ENCODE measurements around the gene NFYC. TPM values are rescaled to one million over a fixed set of nuclear protein-coding genes. Genes with fewer than 3 reads are reported as not detected.

Gene NFYC
- polyA plus RNA-seq, 1 of the 3 experiments (the other 2 are of a cell fraction): 72.4 TPM

DNA sequence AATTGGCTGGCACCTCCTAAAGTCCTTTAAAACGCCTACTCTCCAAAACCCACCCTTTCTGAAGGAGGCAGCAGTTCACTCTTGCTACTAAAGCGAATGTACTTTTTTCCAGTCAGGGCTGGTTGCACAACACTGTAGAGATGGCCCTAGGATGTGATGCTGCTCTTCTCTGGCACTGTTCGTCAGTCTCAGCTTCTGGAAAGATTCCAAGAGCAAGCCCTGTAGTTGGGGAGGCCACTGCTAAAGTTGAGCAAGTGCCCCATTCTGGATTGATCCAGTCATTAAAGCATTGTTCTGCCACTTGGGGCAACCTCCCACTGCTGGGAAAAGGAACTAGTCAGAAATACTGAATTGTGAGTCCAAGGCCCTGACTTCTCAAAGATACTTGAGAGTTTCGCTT lies 63.6 kb downstream of the NFYC start:
- Histone ChIP-seq H3K4me2 (no peak overlapping the region), H3K9ac (no peak overlapping the region), H4K20me1 (ENCODE audit: insufficient read depth) (no peaks in the 10 kb centered on the region), H3K36me3 (replicated peaks in 1 of 2; ENCODE audit: control insufficient read depth in 1 of 2, insufficient read depth in 2 of 2, low read length in 1 of 2) (peaks cover 59 to 88% of the 10 kb centered on the region in 2 experiments), H3F3A (replicated peaks; ENCODE audit: insufficient read depth) (no peaks in the 10 kb centered on the region), H3K79me2 (ENCODE audit: insufficient read depth) (no peaks in the 10 kb centered on the region), H3K4me3 (ENCODE audit: low read depth in 2 of 2, low read length in 1 of 2) (no peak overlapping the region), H3K27me3 (ENCODE audit: insufficient read depth) (no peaks in the 10 kb centered on the region), H3K4me1 (ENCODE audit: control insufficient read depth in 1 of 2, insufficient read depth in 2 of 2, low read depth in 1 of 2, low read length in 1 of 2) (no peaks in the 10 kb centered on the region), H3K9me2 (no peaks in the 10 kb centered on the region), H2AFZ (ENCODE audit: low read depth) (no peak overlapping the region), H3K27ac (ENCODE audit: low read depth in 2 of 2, low read length in 1 of 2) (no peak overlapping the region), H3K9me3 (no peaks in the 10 kb centered on the region)
- no peak for DNase-seq
- no peak for TF ChIP-seq NRF1 (IDR thresholded peaks at IDR 0.05; ENCODE audit: low read depth, low read length)
- no peak for TF ChIP-seq RFX5 (IDR thresholded peaks at IDR 0.05; ENCODE audit: low read length)
- TF ChIP-seq FOSL2 (IDR thresholded peaks at IDR 0.05; ENCODE audit: borderline replicate concordance, low read depth): no peak
- TF ChIP-seq PBX3 (IDR thresholded peaks at IDR 0.05): no peak
- no peak for TF ChIP-seq MEF2A (IDR thresholded peaks at IDR 0.05; ENCODE audit: borderline replicate concordance, low read depth)
- TF ChIP-seq RAD21 (IDR thresholded peaks at IDR 0.05; ENCODE audit: low read length): no peak
- no peak for TF ChIP-seq USF2 (IDR thresholded peaks at IDR 0.05; ENCODE audit: borderline replicate concordance, low read depth, low read length)
- TF ChIP-seq RXRA (IDR thresholded peaks at IDR 0.05; ENCODE audit: borderline replicate concordance, low read depth): no peak
- TF ChIP-seq IRF3 (IDR thresholded peaks at IDR 0.05; ENCODE audit: low read depth, low read length): no peak
- no peak for TF ChIP-seq GATA2 (CRISPR knock-in tag; IDR thresholded peaks at IDR 0.05)
- TF ChIP-seq, protein P1, sequence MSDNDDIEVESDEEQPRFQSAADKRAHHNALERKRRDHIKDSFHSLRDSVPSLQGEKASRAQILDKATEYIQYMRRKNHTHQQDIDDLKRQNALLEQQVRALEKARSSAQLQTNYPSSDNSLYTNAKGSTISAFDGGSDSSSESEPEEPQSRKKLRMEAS (IDR thresholded peaks at IDR 0.05; ENCODE audit: low read depth): no peak
- no peak for TF ChIP-seq EZH2phosphoT487 (IDR thresholded peaks at IDR 0.05; ENCODE audit: borderline replicate concordance, low read depth)
- no peak for TF ChIP-seq SIN3A (IDR thresholded peaks at IDR 0.05; ENCODE audit: borderline replicate concordance, low read depth, low read length)
- no peak for TF ChIP-seq FOXM1 (IDR thresholded peaks at IDR 0.05; ENCODE audit: low read depth)
- TF ChIP-seq GABPA (IDR thresholded peaks at IDR 0.05; ENCODE audit: low read depth): no peak
- POLR2A ChIA-PET: no interaction called here
- CTCF ChIA-PET: interaction anchor here (0.8 to 2.1 kb wide), 4 partner anchors 10 to 95 kb away, joined by 3 to 7 read pairs (median 5); no protein-coding TSS in a partner anchor
- 90% methylated on average over 4 of the region's 4 CpGs for WGBS (ENCODE audit: low lambda C conversion rate)

DNA sequence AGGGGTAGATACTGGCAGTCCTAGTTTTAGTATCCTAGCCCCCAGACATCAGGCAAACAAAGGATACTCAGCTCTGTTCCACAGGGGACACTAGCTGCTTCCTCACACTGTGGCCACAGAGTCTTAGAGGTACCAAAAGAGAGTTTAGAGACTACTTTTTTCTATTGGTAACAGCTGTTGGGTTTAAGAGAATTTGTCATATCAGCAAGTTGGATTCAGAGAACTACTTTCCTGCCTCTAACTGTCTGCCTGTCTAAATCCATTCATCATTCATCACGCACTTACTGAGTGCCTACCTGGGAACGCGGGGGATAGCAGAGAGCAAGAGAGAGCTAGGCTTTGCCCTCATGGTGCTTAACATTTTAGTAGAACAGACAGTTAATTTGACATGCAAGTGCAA lies 65.0 kb downstream of the NFYC start:
- no peak overlapping the region for H3K4me2 ChIP-seq
- peaks cover 59 to 86% of the 10 kb centered on the region in 2 experiments for H3K36me3 ChIP-seq (replicated peaks in 1 of 2; ENCODE audit: control insufficient read depth in 1 of 2, insufficient read depth in 2 of 2, low read length in 1 of 2)
- 98% methylated on average over 3 of the region's 3 CpGs for WGBS (ENCODE audit: low lambda C conversion rate)
- no peaks in the 10 kb centered on the region for H3K27me3 ChIP-seq (ENCODE audit: insufficient read depth)
- no peak for DNase-seq
- no peaks in the 10 kb centered on the region for H3K4me1 ChIP-seq (ENCODE audit: control insufficient read depth in 1 of 2, insufficient read depth in 2 of 2, low read depth in 1 of 2, low read length in 1 of 2)
- no peaks in the 10 kb centered on the region for H4K20me1 ChIP-seq (ENCODE audit: insufficient read depth)
- H3F3A ChIP-seq (replicated peaks; ENCODE audit: insufficient read depth): no peaks in the 10 kb centered on the region
- H3K9me3 ChIP-seq: no peaks in the 10 kb centered on the region
- POLR2A ChIA-PET: no interaction called here
- H3K9me2 ChIP-seq: no peaks in the 10 kb centered on the region
- H2AFZ ChIP-seq (ENCODE audit: low read depth): no peak overlapping the region
- no peak overlapping the region for H3K9ac ChIP-seq
- no peak overlapping the region for H3K27ac ChIP-seq (ENCODE audit: low read depth in 2 of 2, low read length in 1 of 2)
- CTCF ChIA-PET: interaction anchor here (0.6 to 2.7 kb wide), 7 partner anchors 9 to 195 kb away, joined by 3 to 16 read pairs (median 4); no protein-coding TSS in a partner anchor
- no peaks in the 10 kb centered on the region for H3K79me2 ChIP-seq (ENCODE audit: insufficient read depth)
- no peak overlapping the region for H3K4me3 ChIP-seq (ENCODE audit: low read depth in 2 of 2, low read length in 1 of 2)
- TF ChIP-seq CHD2 (IDR thresholded peaks at IDR 0.05; ENCODE audit: low read length, partially characterized antibody) (no peak), TCF12 (IDR thresholded peaks at IDR 0.05) (no peak), FOSL2 (IDR thresholded peaks at IDR 0.05; ENCODE audit: borderline replicate concordance, low read depth) (no peak), ELF1 (IDR thresholded peaks at IDR 0.05) (no peak), YY1 (IDR thresholded peaks at IDR 0.05; ENCODE audit: low read depth) (no peak), CTCF (IDR thresholded peaks at IDR 0.05) (no peak), SMC3 (IDR thresholded peaks at IDR 0.05; ENCODE audit: low read depth, low read length) (no peak), MEF2A (IDR thresholded peaks at IDR 0.05; ENCODE audit: borderline replicate concordance, low read depth) (no peak), EP300 (IDR thresholded peaks at IDR 0.05; ENCODE audit: borderline replicate concordance in 1 of 2, low read depth in 1 of 2, low read length in 1 of 2) (no peak), PBX3 (IDR thresholded peaks at IDR 0.05) (no peak)
- TF ChIP-seq, protein P1 (IDR thresholded peaks at IDR 0.05; ENCODE audit: low read depth): no peak

Data from SK-N-SH (cell line).